DOHH2 (cell line): Measurements from ENCODE around the gene MAP6D1.

Source experiments
- CTCF ChIP-seq: fragments of 200-600 bp; sonication (generic); IDR thresholded peaks from one replicate; pipeline ENCODE4 v1.5.1; 2014; ENCODE audit warnings: antibody characterized with exemption, mild to moderate bottlenecking, low read depth, low read length; ENCODE audit not compliant: poor library complexity, severe bottlenecking
- EZH2phosphoT487 ChIP-seq: fragments of 200-600 bp; sonication (generic); IDR thresholded peaks from 2 replicates; pipeline ENCODE4 v1.6.1; 2017; ENCODE audit warnings: borderline replicate concordance, mild to moderate bottlenecking, antibody characterized with exemption, low read length, moderate library complexity, mixed read lengths

- TF ChIP-seq EZH2phosphoT487 (no peak), CTCF (no peak)
These were observed 20.4 kb upstream of the MAP6D1 start for GRCh38 chr3:183845608-183846288.
